ENCODE results near the gene C9orf50.
A peak's percentile ranks its signal among the peaks of the same experiment; 100 is the strongest.

Gene C9orf50

DNA sequence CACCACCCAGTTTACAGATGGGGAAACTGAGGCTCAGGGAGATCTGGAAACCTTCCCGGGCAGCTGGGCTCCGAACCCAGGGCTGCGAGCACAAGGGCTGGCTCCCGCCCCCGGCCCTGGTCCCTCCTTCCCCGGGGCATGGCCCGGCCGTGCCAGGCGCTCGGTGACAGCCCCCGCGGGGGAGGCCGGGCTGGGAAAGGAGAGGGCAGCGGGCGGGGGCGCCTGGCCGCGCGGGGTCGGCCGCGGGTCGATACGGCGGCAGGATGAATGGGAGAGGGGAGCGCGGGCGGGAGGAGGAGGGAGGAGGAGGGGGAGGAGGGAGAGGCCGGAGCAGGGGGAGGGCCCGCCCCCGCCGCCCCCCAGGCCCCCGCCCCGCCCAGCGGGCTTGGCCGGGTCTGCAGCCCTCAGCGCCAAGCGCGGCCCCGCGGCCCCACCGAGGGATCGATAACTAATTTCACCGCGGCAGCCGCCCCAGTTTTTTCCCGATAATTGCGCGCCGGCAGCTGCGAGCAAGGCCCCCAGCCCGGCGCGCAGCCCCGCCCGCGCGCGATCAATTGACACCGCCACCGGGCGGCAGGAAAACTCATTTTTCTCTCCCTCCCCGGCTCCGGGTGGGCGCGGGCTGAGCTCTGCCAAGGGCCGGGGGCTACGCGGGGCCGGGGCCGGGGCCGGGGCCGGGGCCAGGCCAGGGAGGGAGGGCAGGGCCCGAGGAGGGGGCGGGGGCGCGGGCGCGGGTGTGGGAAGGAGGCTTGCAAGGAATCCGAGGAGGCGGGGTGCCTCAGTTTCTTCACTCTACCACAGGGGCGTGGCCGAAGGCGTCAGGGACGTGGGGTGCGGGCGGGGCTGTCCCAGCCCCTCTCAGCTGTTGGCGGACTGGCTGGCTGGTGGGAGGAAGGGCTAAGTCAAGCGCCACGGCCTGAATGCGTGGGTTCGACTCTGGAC lies 52.1 kb downstream of the C9orf50 start:
- DNase-seq = no peak

DNA sequence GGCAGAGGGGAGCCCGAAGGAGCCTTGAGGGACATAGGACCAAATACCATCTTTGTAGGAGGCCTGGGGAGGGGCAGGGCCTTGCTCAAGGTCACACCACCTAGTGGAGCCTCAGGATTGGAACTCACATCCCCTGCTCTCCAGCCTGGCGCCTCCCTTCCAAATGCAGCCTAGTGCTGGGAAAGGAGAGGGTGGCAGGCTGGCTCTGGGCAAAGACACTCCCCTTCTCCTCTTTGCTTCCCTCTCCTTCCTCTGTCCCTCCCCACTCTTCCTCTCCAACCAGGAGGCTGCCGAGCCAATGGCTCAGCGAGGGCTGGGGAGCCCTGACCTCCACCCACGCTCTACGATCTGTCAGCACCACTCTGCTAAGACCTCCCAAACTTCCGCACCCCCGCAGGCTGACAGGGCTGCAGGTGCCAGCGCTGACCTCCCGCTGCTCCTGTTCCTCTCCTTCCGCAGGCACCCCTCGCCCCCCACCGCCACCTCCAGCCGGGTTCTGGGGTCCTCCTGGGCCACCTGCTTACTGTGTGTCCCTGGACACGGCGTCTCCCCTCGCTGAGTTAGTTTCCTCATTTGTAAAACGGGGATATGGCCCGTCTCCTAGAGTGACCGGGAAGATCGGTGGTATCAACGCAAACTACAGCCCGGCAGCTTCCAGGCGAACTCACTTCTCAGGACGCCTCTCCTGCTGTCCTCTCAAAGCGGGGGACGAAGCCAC lies 52.9 kb downstream of the C9orf50 start:
- DNase-seq = peak; percentile 66

DNA sequence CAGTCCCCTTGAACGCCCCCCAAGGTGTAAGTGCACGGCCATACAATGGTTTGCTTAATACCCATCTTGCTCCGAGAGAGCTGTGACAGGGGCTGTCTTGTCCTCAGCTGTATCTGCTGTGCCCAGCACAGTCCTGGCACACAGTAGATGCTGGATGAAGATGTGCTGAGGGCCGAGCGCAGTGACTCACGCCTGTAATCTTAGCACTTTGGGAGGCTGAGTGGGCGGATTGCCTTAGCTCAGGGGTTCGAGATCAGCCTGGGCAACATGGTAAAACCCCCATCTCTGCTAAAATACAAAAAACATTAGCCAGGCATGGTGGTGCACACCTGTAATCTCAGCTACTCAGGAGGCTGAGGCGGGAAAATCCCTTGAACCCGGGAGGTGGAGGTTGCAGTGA lies 53.6 kb downstream of the C9orf50 start:
- no peak for DNase-seq

DNA sequence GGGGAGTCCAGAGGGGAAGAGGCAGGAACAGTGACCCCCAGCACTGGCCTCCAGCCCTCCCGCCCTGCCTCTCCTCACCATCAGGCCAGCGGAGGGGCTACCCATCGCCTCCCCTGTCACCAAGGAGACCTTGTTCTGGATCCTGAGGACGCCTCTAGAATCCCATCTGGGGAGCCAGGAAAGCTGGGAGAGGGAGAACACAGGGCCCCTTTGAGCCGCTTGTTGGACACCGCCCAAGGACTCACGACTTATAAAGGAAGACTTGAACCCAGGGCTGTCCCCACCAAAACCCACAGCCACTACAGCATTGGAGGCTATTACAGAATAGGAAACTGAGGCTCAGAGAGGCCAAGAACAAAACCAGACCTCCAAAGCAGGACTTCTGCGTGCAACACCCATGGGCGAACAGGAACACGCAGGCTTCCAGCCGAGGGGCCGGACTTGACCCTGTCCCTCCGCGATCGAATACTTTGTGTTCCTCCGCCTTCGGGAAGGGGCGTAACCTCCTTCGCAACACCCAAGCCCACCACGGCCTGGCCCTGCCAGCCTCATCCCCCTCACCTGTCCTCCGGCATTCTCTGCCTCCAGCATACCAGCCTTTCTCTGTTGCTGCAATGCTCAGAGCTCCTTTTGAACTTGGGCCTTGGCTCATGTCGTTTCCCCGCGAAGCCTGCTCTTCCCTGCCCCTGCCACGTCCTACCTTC lies 54.2 kb downstream of the C9orf50 start:
- DNase-seq = no peak

DNA sequence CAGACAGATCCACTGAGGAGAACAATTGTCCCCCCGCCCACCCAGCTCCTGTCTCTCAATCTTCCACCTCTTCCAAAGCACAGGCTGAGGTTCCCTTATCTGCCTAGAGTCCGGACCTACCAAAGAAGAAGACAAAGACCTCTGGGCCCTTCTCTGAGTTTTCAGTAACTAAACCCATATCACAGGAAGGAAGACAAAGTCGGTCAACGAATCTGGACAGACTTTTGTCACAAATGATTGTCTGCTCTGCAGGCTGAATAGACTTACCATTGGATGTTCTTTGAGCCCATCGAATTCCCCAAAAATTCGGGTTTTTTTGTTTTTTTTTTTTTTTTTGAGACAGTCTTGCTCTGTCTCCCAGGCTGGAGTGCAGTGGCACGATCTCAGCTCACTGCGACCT lies 58.0 kb downstream of the C9orf50 start:
- DNase-seq = no peak

DNA sequence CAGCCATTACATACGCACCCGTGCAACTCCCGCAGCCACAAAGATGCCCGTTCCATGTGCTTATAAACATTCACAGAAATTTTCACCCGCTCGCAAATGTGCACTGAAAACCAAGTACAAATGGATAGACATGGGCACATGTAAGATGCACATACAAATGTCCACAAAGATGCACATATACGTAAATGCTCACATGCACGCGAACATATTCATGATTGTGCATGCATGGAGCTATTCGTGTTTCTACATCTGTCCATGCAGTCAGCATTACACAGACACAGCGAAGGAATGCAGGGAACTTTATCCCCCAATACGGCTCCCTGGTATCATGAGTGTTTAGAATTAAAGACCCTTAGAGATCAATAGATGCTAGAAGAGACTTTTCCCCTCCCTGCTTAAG lies 58.4 kb downstream of the C9orf50 start:
- DNase-seq = no peak

All from NCI-H2171 treated with DMSO at 0.1 percent for 48 hours (cell line).